Measurements from ENCODE around the gene DRGX. TPM values are rescaled to one million over a fixed set of nuclear protein-coding genes. Genes with fewer than 3 reads are reported as not detected.

DRGX gene
- total RNA-seq, 4 donors from 2014 or later = 1.2 TPM; not detected in 3

- H3K27ac ChIP-seq = peak overlapping the region; percentile 11
- no peaks in the 10 kb centered on the region for H3K36me3 ChIP-seq
- no peak for TF ChIP-seq POLR2AphosphoS5 (IDR thresholded peaks at IDR 0.05)
- TF ChIP-seq POLR2A (IDR thresholded peaks at IDR 0.05) = no peak
- no peak for TF ChIP-seq EP300 (IDR thresholded peaks at IDR 0.05)
- no peak for TF ChIP-seq CTCF (IDR thresholded peaks at IDR 0.05)
- peaks cover 9% of the 10 kb centered on the region for H3K4me1 ChIP-seq
- no peaks in the 10 kb centered on the region for H3K9me3 ChIP-seq
- no peak for DNase-seq (ENCODE audit: low spot score in 2 of 2)
- H3K27me3 ChIP-seq = no peaks in the 10 kb centered on the region
- no peak overlapping the region for H3K4me3 ChIP-seq
- whole genome bisulfite sequencing = 69% methylated on average over 4 of the region's 4 CpGs
These were observed 66.8 kb downstream of the DRGX start for GRCh38 chr10:49329146-49329505.

GRCh38 chr10:49328401-49329145, 67.3 kb downstream of the DRGX start:
- peak in 1 of 2 donors; percentile 42 for DNase-seq (ENCODE audit: low spot score in 2 of 2)
- H3K4me3 ChIP-seq = no peak overlapping the region
- H3K27me3 ChIP-seq = no peaks in the 10 kb centered on the region

GRCh38 chr10:49327036-49327813, 68.7 kb downstream of the DRGX start:
- H3K9me3 ChIP-seq = no peaks in the 10 kb centered on the region
- peaks cover 16% of the 10 kb centered on the region for H3K4me1 ChIP-seq
- peak in 1 of 2 donors; percentile 58 for DNase-seq (ENCODE audit: low spot score in 2 of 2)
- no peak overlapping the region for H3K4me3 ChIP-seq
- WGBS = 91% methylated on average over 8 of the region's 8 CpGs
- TF ChIP-seq POLR2A (IDR thresholded peaks at IDR 0.05) (no peak), POLR2AphosphoS5 (IDR thresholded peaks at IDR 0.05) (no peak), CTCF (IDR thresholded peaks at IDR 0.05) (no peak), EP300 (IDR thresholded peaks at IDR 0.05) (no peak)
- no peak overlapping the region for H3K27ac ChIP-seq
- no peaks in the 10 kb centered on the region for H3K36me3 ChIP-seq
- no peaks in the 10 kb centered on the region for H3K27me3 ChIP-seq

More at GRCh38 chr10:49328401-49329145, 67.3 kb downstream of the DRGX start:
- TF ChIP-seq EP300 (IDR thresholded peaks at IDR 0.05) (no peak), POLR2A (IDR thresholded peaks at IDR 0.05) (no peak), POLR2AphosphoS5 (IDR thresholded peaks at IDR 0.05) (no peak), CTCF (IDR thresholded peaks at IDR 0.05) (no peak)
- 41% methylated on average over 9 of the region's 9 CpGs for WGBS
- no peaks in the 10 kb centered on the region for H3K36me3 ChIP-seq
- peak overlapping the region; percentile 5 for H3K27ac ChIP-seq
- H3K9me3 ChIP-seq = no peaks in the 10 kb centered on the region
- H3K4me1 ChIP-seq = peaks cover 9% of the 10 kb centered on the region

GRCh38 chr10:49325916-49326783, 69.7 kb downstream of the DRGX start:
- no peaks in the 10 kb centered on the region for H3K9me3 ChIP-seq
- peak in 1 of 2 donors; percentile 45 for DNase-seq (ENCODE audit: low spot score in 2 of 2)
- WGBS = 90% methylated on average over 46 of the region's 48 CpGs
- no peak overlapping the region for H3K27ac ChIP-seq
- H3K4me1 ChIP-seq = peaks cover 16% of the 10 kb centered on the region
- H3K27me3 ChIP-seq = no peaks in the 10 kb centered on the region
- TF ChIP-seq CTCF (IDR thresholded peaks at IDR 0.05) = no peak
- no peak for TF ChIP-seq POLR2AphosphoS5 (IDR thresholded peaks at IDR 0.05)
- no peak for TF ChIP-seq EP300 (IDR thresholded peaks at IDR 0.05)
- TF ChIP-seq POLR2A (IDR thresholded peaks at IDR 0.05) = no peak
- H3K4me3 ChIP-seq = no peak overlapping the region
- H3K36me3 ChIP-seq = no peaks in the 10 kb centered on the region
